GM23248 (cell line): ENCODE measurements around the gene ETS1.

Experiments
- EZH2 ChIP-seq: fragments of 200-600 bp; sonication (generic); IDR thresholded peaks from 2 replicates; pipeline ENCODE4 v1.6.1; 2018; ENCODE audit warnings: antibody characterized with exemption, mild to moderate bottlenecking; ENCODE audit not compliant: insufficient read depth, poor library complexity, severe bottlenecking
- EZH2phosphoT487 ChIP-seq: fragments of 200-600 bp; sonication (generic); IDR thresholded peaks from 2 replicates; pipeline ENCODE4 v1.6.1; 2018; ENCODE audit warnings: antibody characterized with exemption, moderate library complexity, mild to moderate bottlenecking, low read depth; ENCODE audit not compliant: insufficient read depth

DNA sequence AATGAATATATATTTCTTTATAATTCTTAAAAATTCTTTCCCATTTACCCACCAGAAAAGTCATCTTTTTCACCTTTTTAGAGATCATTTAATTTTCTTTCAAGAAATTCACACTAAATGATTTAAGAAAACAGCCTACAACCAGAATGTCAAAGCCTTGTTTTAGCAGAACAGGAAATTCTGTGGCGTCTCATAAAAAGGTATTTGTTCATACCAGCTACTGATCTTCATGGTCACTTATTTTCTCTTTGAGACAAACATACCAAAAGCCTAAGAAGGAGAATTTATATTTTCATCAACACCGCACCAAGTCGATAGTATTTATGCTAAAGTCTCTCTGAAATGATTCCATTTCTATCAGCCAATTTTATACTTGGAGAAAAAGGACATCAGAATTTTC is 105.3 kb downstream of the ETS1 start:
- TF ChIP-seq EZH2: no peak
- no peak for TF ChIP-seq EZH2phosphoT487
